Fibroblast of skin of back (primary cell): ENCODE results near the gene TNFAIP8L1.
A peak's percentile ranks its signal among the peaks of the same experiment; 100 is the strongest.

Experiments
- DNase-seq: peaks from one replicate; pipeline ENCODE4 v3.0.0-alpha.2; 2013

TNFAIP8L1 gene

GRCh38 chr19:4682417-4683200 is 43.3 kb downstream of the TNFAIP8L1 start:
- no peak for DNase-seq

GRCh38 chr19:4684312-4685095 is 45.2 kb downstream of the TNFAIP8L1 start:
- DNase-seq = no peak

- DNase-seq = no peak
These were observed 47.4 kb downstream of the TNFAIP8L1 start for GRCh38 chr19:4686700-4687099.

GRCh38 chr19:4687396-4687795 is 48.1 kb downstream of the TNFAIP8L1 start:
- no peak for DNase-seq

- DNase-seq = no peak
These were observed 49.3 kb downstream of the TNFAIP8L1 start for GRCh38 chr19:4688587-4688986.

- no peak for DNase-seq
These were observed 50.1 kb downstream of the TNFAIP8L1 start for GRCh38 chr19:4689403-4689802.

- no peak for DNase-seq
These were observed 51.0 kb downstream of the TNFAIP8L1 start for GRCh38 chr19:4690361-4690760.

- no peak for DNase-seq
These were observed 52.1 kb downstream of the TNFAIP8L1 start for GRCh38 chr19:4691373-4691772.

- no peak for DNase-seq
These were observed 53.1 kb downstream of the TNFAIP8L1 start for GRCh38 chr19:4692251-4693077.

- DNase-seq = no peak
These were observed 53.7 kb downstream of the TNFAIP8L1 start for GRCh38 chr19:4693078-4693350.

GRCh38 chr19:4693471-4694121 is 54.3 kb downstream of the TNFAIP8L1 start:
- no peak for DNase-seq

GRCh38 chr19:4694211-4694987 is 55.1 kb downstream of the TNFAIP8L1 start:
- DNase-seq = peak; percentile 84

GRCh38 chr19:4695224-4695731 is 56.0 kb downstream of the TNFAIP8L1 start:
- DNase-seq = no peak

- DNase-seq = no peak
These were observed 58.0 kb downstream of the TNFAIP8L1 start for GRCh38 chr19:4697304-4697703.

- no peak for DNase-seq
These were observed 60.7 kb downstream of the TNFAIP8L1 start for GRCh38 chr19:4699826-4700692.

- DNase-seq = no peak
These were observed 61.3 kb downstream of the TNFAIP8L1 start for GRCh38 chr19:4700693-4700970.

GRCh38 chr19:4701557-4701956 is 62.2 kb downstream of the TNFAIP8L1 start:
- no peak for DNase-seq

GRCh38 chr19:4702764-4703163 is 63.4 kb downstream of the TNFAIP8L1 start:
- DNase-seq = no peak

- DNase-seq = no peak
These were observed 64.5 kb downstream of the TNFAIP8L1 start for GRCh38 chr19:4703671-4704316.

- no peak for DNase-seq
These were observed 65.0 kb downstream of the TNFAIP8L1 start for GRCh38 chr19:4704317-4704673.
